Trophoblast cell (in vitro differentiated cells and primary cell): Measurements from ENCODE around the gene RAP1B.

Experiments used
- DNase-seq, 2 donors: peaks; one replicate each; pipeline ENCODE4 v3.0.0-alpha.2; 2016
- H2AFZ ChIP-seq: 2 replicates; pipeline ENCODE4 v1.6.1; 2013; ENCODE audit warnings: low read length, moderate library complexity, mild to moderate bottlenecking; ENCODE audit not compliant: insufficient read depth, poor library complexity
- H2AK5ac ChIP-seq: 2 replicates; pipeline ENCODE4 v1.6.1; 2013; ENCODE audit warnings: mild to moderate bottlenecking, low read length
- H2BK120ac ChIP-seq: 2 replicates; pipeline ENCODE4 v1.6.1; 2013; ENCODE audit warnings: low read length, mild to moderate bottlenecking, moderate library complexity; ENCODE audit not compliant: insufficient read depth, poor library complexity
- H2BK12ac ChIP-seq: 2 replicates; pipeline ENCODE4 v1.6.1; 2013; ENCODE audit warnings: mild to moderate bottlenecking, low read length, moderate library complexity
- H2BK5ac ChIP-seq: 2 replicates; pipeline ENCODE4 v1.6.1; 2013; ENCODE audit warnings: low read length, low read depth, moderate library complexity, mild to moderate bottlenecking; ENCODE audit not compliant: poor library complexity
- H3K14ac ChIP-seq: 2 replicates; pipeline ENCODE4 v1.6.1; 2013; ENCODE audit warnings: mild to moderate bottlenecking, low read length
- H3K18ac ChIP-seq: 2 replicates; pipeline ENCODE4 v1.6.1; 2013; ENCODE audit warnings: mild to moderate bottlenecking, low read length
- H3K23ac ChIP-seq: 2 replicates; pipeline ENCODE4 v1.6.1; 2013; ENCODE audit warnings: low read length
- H3K27ac ChIP-seq: 2 replicates; pipeline ENCODE4 v1.5.1; 2013; ENCODE audit warnings: low read depth, mild to moderate bottlenecking, inconsistent platforms, low read length, moderate library complexity
- H3K27me3 ChIP-seq: 2 replicates; pipeline ENCODE4 v1.6.1; 2013; ENCODE audit warnings: inconsistent platforms, mild to moderate bottlenecking, low read length, moderate library complexity; ENCODE audit not compliant: insufficient read depth
- H3K36me3 ChIP-seq, 2 experiments: 1 replicate in 1 of 2; 2 replicates in 1 of 2; pipeline ENCODE4 v1.6.1; 2013; ENCODE audit warnings: low read length in 2 of 2, mild to moderate bottlenecking in 2 of 2, moderate library complexity in 1 of 2; ENCODE audit not compliant: insufficient read depth in 2 of 2, control insufficient read depth in 1 of 2
- H3K4ac ChIP-seq: 2 replicates; pipeline ENCODE4 v1.6.1; 2013; ENCODE audit warnings: low read depth, mild to moderate bottlenecking, low read length, moderate library complexity
- H3K4me1 ChIP-seq, 2 experiments: 1 replicate in 1 of 2; 2 replicates in 1 of 2; pipeline ENCODE4 v1.6.1; 2013; ENCODE audit warnings: low read length in 2 of 2, mild to moderate bottlenecking in 2 of 2, moderate library complexity in 1 of 2; ENCODE audit not compliant: insufficient read depth in 2 of 2, control insufficient read depth in 1 of 2
- H3K4me2 ChIP-seq: 2 replicates; pipeline ENCODE4 v1.6.1; 2013; ENCODE audit warnings: inconsistent platforms, mild to moderate bottlenecking, low read length, moderate library complexity
- H3K4me3 ChIP-seq: 2 replicates; pipeline ENCODE4 v1.5.1; 2013; ENCODE audit warnings: mild to moderate bottlenecking, low read depth, low read length, inconsistent platforms
- H3K79me1 ChIP-seq: one replicate; pipeline ENCODE4 v1.6.1; 2013; ENCODE audit warnings: low read length
- H3K79me2 ChIP-seq: 2 replicates; pipeline ENCODE4 v1.6.1; 2013; ENCODE audit warnings: low read length, mild to moderate bottlenecking; ENCODE audit not compliant: control insufficient read depth, insufficient read depth, poor library complexity
- H3K9ac ChIP-seq: 2 replicates; pipeline ENCODE4 v1.6.1; 2013; ENCODE audit warnings: mild to moderate bottlenecking, low read length
- H3K9me3 ChIP-seq: 2 replicates; pipeline ENCODE4 v1.6.1; 2013; ENCODE audit warnings: low read depth, mild to moderate bottlenecking, control low read depth, inconsistent platforms, low read length; ENCODE audit not compliant: insufficient read depth
- H4K12ac ChIP-seq: 2 replicates; pipeline ENCODE4 v1.6.1; 2013; ENCODE audit warnings: low read depth, mild to moderate bottlenecking, low read length, moderate library complexity
- H4K8ac ChIP-seq: 2 replicates; pipeline ENCODE4 v1.6.1; 2013; ENCODE audit warnings: low read depth, mild to moderate bottlenecking, low read length, moderate library complexity
- H4K91ac ChIP-seq: one replicate; pipeline ENCODE4 v1.6.1; 2013; ENCODE audit warnings: low read depth, mild to moderate bottlenecking, low read length, moderate library complexity
- WGBS: extraction: QIAGEN DNeasy Blood & Tissue Kit; methylation state at CpG from one replicate; pipeline ENCODE4 v1.1.7; 2013; ENCODE audit warnings: missing lambda C conversion rate; ENCODE audit not compliant: insufficient read length, insufficient coverage; ENCODE audit errors: extremely low coverage; 5-methylcytosine and 5-hydroxymethylcytosine counted together

The RAP1B gene

DNA sequence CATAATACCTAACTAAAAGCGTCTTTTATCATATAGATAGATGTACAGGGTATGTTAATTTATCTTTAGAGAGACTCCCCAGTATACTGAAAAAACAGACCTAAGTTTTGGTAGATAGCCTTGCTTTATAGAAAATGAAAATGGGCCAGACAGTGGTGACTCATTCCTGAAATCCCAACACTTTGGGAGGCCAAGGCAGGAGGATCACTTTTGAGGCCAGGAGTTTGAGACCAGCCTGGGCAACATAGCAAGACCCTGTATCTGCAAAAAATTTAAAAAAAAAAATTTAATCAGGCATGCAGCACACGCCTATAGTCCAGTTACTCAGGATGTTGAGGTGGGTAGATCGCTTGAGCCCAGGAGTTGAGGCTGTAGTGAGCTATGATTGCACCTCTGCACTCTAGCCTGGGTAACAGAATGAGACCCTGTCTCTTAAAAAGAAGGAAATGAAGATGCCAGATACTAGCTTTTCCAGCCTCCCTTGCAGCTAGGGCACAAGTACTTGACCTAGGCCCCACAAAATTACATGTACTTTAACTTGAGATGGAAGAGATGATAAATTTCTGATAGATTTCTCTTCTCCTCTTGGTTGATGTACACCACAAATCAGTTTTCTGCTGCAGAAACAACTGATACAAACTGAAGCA lies 17.1 kb downstream of the RAP1B start:
- Histone ChIP-seq H3K4me1 (no peaks in the 10 kb centered on the region), H2BK12ac (no peak overlapping the region), H3K27ac (no peak overlapping the region), H2AFZ (no peak overlapping the region), H3K18ac (no peak overlapping the region), H3K9me3 (no peaks in the 10 kb centered on the region), H3K14ac (no peak overlapping the region), H3K9ac (no peak overlapping the region), H3K4me2 (no peak overlapping the region), H2BK120ac (no peak overlapping the region), H3K4me3 (no peak overlapping the region), H4K91ac (no peak overlapping the region), H4K8ac (no peak overlapping the region), H3K36me3 (peaks cover 12 to 18% of the 10 kb centered on the region in 2 experiments), H3K79me1 (no peaks in the 10 kb centered on the region), H3K4ac (peak overlapping the region; percentile 6), H3K27me3 (no peaks in the 10 kb centered on the region), H3K23ac (no peak overlapping the region), H2AK5ac (no peak overlapping the region), H4K12ac (no peak overlapping the region), H3K79me2 (peaks cover 12% of the 10 kb centered on the region), H2BK5ac (no peak overlapping the region)
- no CpG with 5 or more reads among the region's 3 CpGs for whole genome bisulfite sequencing
- no peak for DNase-seq

DNA sequence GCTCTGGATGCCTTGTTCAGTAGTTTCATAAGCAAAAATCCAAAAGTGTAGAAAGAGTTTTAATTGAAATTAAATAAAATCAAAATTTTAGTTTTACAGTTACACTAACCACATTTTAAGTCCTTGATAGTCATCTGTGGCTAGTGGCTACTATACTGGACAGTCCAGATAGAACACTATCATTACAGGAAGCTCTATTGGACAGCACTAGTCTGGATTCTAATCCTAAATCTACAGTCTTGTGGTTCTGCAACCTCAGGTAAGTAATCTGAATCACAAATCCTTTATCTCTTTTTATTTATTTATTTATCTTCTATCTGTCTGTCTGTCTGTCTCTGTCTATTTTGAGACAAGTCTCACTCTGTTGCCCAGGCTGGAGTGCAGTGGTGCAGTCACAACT lies 18.0 kb downstream of the RAP1B start:
- no peaks in the 10 kb centered on the region for H3K9me3 ChIP-seq
- H3K4me2 ChIP-seq, result no peak overlapping the region
- no peak for DNase-seq
- peaks cover 12% of the 10 kb centered on the region for H3K79me2 ChIP-seq
- H2BK5ac ChIP-seq, result no peak overlapping the region
- no peak overlapping the region for H3K14ac ChIP-seq
- H3K27ac ChIP-seq, result no peak overlapping the region
- H3K23ac ChIP-seq, result no peak overlapping the region
- peaks cover 12 to 18% of the 10 kb centered on the region in 2 experiments for H3K36me3 ChIP-seq
- H3K4me1 ChIP-seq, result no peaks in the 10 kb centered on the region
- H3K27me3 ChIP-seq, result no peaks in the 10 kb centered on the region
- H2AK5ac ChIP-seq, result no peak overlapping the region
- no peak overlapping the region for H3K4me3 ChIP-seq
- no peak overlapping the region for H2AFZ ChIP-seq
- peak overlapping the region; percentile 94 for H3K4ac ChIP-seq
- no peak overlapping the region for H3K9ac ChIP-seq
- no peak overlapping the region for H2BK120ac ChIP-seq
- no peak overlapping the region for H4K12ac ChIP-seq
- no peak overlapping the region for H2BK12ac ChIP-seq
- no peak overlapping the region for H3K18ac ChIP-seq
- H4K8ac ChIP-seq, result no peak overlapping the region
- no peak overlapping the region for H4K91ac ChIP-seq
- H3K79me1 ChIP-seq, result no peaks in the 10 kb centered on the region

- peaks cover 8% of the 10 kb centered on the region for H3K79me2 ChIP-seq
These were observed 19.4 kb downstream of the RAP1B start for GRCh38 chr12:68630050-68630449.

GRCh38 chr12:68630598-68630997 lies 19.9 kb downstream of the RAP1B start:
- Histone ChIP-seq H3K27ac (no peak overlapping the region), H3K9ac (no peak overlapping the region), H3K36me3 (peaks cover 10 to 14% of the 10 kb centered on the region in 2 experiments), H3K18ac (no peak overlapping the region), H3K23ac (no peak overlapping the region), H4K8ac (no peak overlapping the region), H3K79me1 (no peaks in the 10 kb centered on the region), H2AK5ac (no peak overlapping the region), H4K91ac (no peak overlapping the region), H3K4me2 (no peak overlapping the region), H2BK12ac (no peak overlapping the region), H2AFZ (no peak overlapping the region), H4K12ac (no peak overlapping the region), H3K27me3 (no peaks in the 10 kb centered on the region), H2BK120ac (no peak overlapping the region), H3K79me2 (peaks cover 8% of the 10 kb centered on the region), H2BK5ac (no peak overlapping the region), H3K4me1 (no peaks in the 10 kb centered on the region), H3K4ac (peak overlapping the region; percentile 77), H3K4me3 (no peak overlapping the region), H3K9me3 (no peaks in the 10 kb centered on the region), H3K14ac (no peak overlapping the region)
- DNase-seq, result no peak
- WGBS, result no CpG with 5 or more reads among the region's 7 CpGs

More at GRCh38 chr12:68630050-68630449, 19.4 kb downstream of the RAP1B start:
- Histone ChIP-seq H3K4me1 (no peaks in the 10 kb centered on the region), H4K12ac (no peak overlapping the region), H3K36me3 (peaks cover 12 to 16% of the 10 kb centered on the region in 2 experiments), H2BK5ac (no peak overlapping the region), H2BK12ac (no peak overlapping the region), H3K79me1 (no peaks in the 10 kb centered on the region), H4K91ac (no peak overlapping the region), H3K4me3 (no peak overlapping the region), H2AFZ (no peak overlapping the region), H3K23ac (no peak overlapping the region), H3K18ac (no peak overlapping the region), H3K27me3 (no peaks in the 10 kb centered on the region), H3K4me2 (no peak overlapping the region), H4K8ac (no peak overlapping the region), H3K14ac (no peak overlapping the region), H3K4ac (no peak overlapping the region), H2AK5ac (no peak overlapping the region), H3K9me3 (no peaks in the 10 kb centered on the region), H3K27ac (no peak overlapping the region), H3K9ac (no peak overlapping the region), H2BK120ac (no peak overlapping the region)
- DNase-seq, result peak in 1 of 2 donors; percentile 56
